CD8-positive, alpha-beta memory T cell (primary cell): ENCODE data around the gene ADCY5. TPM values are rescaled to one million over a fixed set of nuclear protein-coding genes. Genes with fewer than 3 reads are reported as not detected.
"Not testable (repeated sequence)": the region's sequence is repeated elsewhere in the genome, so short reads cannot be mapped to it uniquely, and the experiment has no call there.

Source experiments
- CTCF ChIA-PET: fragments of 350-600 bp; sonication (Branson Sonifier 250); formaldehyde crosslinking; loops from one replicate; lab custom pipeline; 2021; ENCODE audit warnings: antibody characterized with exemption; lab: Charles Lee
- POLR2A ChIA-PET: fragments of 350-600 bp; sonication (Branson Sonifier 250); formaldehyde crosslinking; loops from one replicate; lab custom pipeline; 2021; ENCODE audit warnings: antibody characterized with exemption; lab: Charles Lee
- DNase-seq, 5 donors: peaks; one replicate each; pipeline versions ENCODE4 v3.0.0 to v3.0.0-alpha.2; 2020 to 2022; ENCODE audit warnings: mixed read lengths in 1 of 5
- H3K27ac ChIP-seq: one replicate; pipeline ENCODE4 v1.7.0; 2013; ENCODE audit warnings: low read depth, mild to moderate bottlenecking, low read length, moderate library complexity
- H3K27me3 ChIP-seq: 2 replicates; pipeline ENCODE4 v1.7.0; 2013; ENCODE audit warnings: low read length, mild to moderate bottlenecking; ENCODE audit not compliant: insufficient read depth, poor library complexity, severe bottlenecking
- H3K36me3 ChIP-seq: 2 replicates; pipeline ENCODE4 v1.7.0; 2013; ENCODE audit warnings: mild to moderate bottlenecking, low read length, moderate library complexity; ENCODE audit not compliant: insufficient read depth
- H3K4me1 ChIP-seq: 2 replicates; pipeline ENCODE4 v1.7.0; 2013; ENCODE audit warnings: mild to moderate bottlenecking, low read length, moderate library complexity; ENCODE audit not compliant: insufficient read depth
- H3K4me3 ChIP-seq: 2 replicates; pipeline ENCODE4 v1.7.0; 2013; ENCODE audit warnings: mild to moderate bottlenecking, low read length
- H3K9me3 ChIP-seq: 2 replicates; pipeline ENCODE4 v1.7.0; 2013; ENCODE audit warnings: mild to moderate bottlenecking, low read length
- H3K27ac Mint-ChIP-seq, 8 donors: one replicate each; pipeline ENCODE4 v1.8.0; 2020 to 2021; ENCODE audit warnings: mixed read lengths in 8 of 8, mild to moderate bottlenecking in 6 of 8, inconsistent platforms in 3 of 8, moderate library complexity in 3 of 8
- H3K27me3 Mint-ChIP-seq, 2 donors: one replicate each; pipeline ENCODE4 v1.8.0; 2020 to 2021; ENCODE audit warnings: mixed read lengths in 2 of 2, mild to moderate bottlenecking in 1 of 2, moderate library complexity in 1 of 2
- H3K36me3 Mint-ChIP-seq, 3 donors: one replicate each; pipeline ENCODE4 v1.8.0; 2020 to 2021; ENCODE audit warnings: mixed read lengths in 3 of 3, inconsistent platforms in 1 of 3, mild to moderate bottlenecking in 1 of 3
- H3K4me1 Mint-ChIP-seq, 3 donors: one replicate each; pipeline ENCODE4 v1.8.0; 2020 to 2021; ENCODE audit warnings: mixed read lengths in 3 of 3, inconsistent platforms in 1 of 3, mild to moderate bottlenecking in 1 of 3
- H3K4me3 Mint-ChIP-seq, 7 donors: one replicate each; pipeline ENCODE4 v1.8.0; 2020 to 2021; ENCODE audit warnings: mixed read lengths in 7 of 7, mild to moderate bottlenecking in 6 of 7, moderate library complexity in 4 of 7, inconsistent platforms in 2 of 7
- H3K9me3 Mint-ChIP-seq, 5 donors: one replicate each; pipeline ENCODE4 v1.8.0; 2020 to 2022; ENCODE audit warnings: mixed read lengths in 5 of 5, mild to moderate bottlenecking in 3 of 5, moderate library complexity in 2 of 5, inconsistent platforms in 1 of 5
- polyA plus RNA-seq: library from polyadenylated mRNA; unstranded; fragments of 300-500 nt; fragmentation: Illumina TruSeq; gene quantifications from one replicate; pipeline ENCODE4 v1.2.3, GENCODE V29; 2021
- total RNA-seq, 2 experiments: library from RNA; stranded (reverse); gene quantifications; one replicate each; pipeline ENCODE4 v1.2.3, GENCODE V29; 2021

Gene ADCY5
- total and polyA plus RNA-seq, 3 experiments from 2014 or later: 0.02 to 0.16 TPM; not detected in 1

DNA sequence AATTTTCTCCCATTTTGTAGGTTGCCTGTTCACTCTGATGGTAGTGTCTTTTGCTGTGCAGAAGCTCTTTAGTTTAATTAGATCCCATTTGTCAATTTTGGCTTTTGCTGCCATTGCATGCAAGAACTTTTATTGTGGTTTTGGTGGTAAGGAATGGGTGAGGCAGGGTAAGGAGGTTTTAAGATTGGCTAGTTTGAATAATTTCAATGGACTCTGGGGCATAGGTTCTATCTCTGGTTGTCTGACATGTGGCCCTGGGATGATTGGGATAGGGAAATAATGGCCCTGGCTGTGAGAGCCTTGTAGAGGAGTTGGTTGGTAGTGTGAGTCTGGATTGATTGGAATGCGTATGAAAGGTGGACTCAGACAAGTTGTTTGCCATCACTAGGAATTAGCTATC lies 209.1 kb downstream of the ADCY5 start:
- Mint-ChIP-seq H3K27me3 (no peaks in the 10 kb centered on the region), H3K9me3 (no peaks in the 10 kb centered on the region), H3K4me1 (peaks cover 23 to 49% (median 31%) of the 10 kb centered on the region in 3 donors), H3K27ac (peak overlapping the region in 2 of 8 donors; percentile 17 to 47), H3K4me3 (no peak overlapping the region), H3K36me3 (peaks cover 32 to 55% (median 35%) of the 10 kb centered on the region in 3 donors)
- DNase-seq: no peak
- no peaks in the 10 kb centered on the region for H3K9me3 ChIP-seq
- ChIA-PET CTCF (no interaction called here), POLR2A (no interaction called here)
- H3K36me3 ChIP-seq: peaks cover 5% of the 10 kb centered on the region
- H3K4me1 ChIP-seq: no peaks in the 10 kb centered on the region
- no peak overlapping the region for H3K4me3 ChIP-seq
- H3K27ac ChIP-seq: no peak overlapping the region
- H3K27me3 ChIP-seq: no peaks in the 10 kb centered on the region

DNA sequence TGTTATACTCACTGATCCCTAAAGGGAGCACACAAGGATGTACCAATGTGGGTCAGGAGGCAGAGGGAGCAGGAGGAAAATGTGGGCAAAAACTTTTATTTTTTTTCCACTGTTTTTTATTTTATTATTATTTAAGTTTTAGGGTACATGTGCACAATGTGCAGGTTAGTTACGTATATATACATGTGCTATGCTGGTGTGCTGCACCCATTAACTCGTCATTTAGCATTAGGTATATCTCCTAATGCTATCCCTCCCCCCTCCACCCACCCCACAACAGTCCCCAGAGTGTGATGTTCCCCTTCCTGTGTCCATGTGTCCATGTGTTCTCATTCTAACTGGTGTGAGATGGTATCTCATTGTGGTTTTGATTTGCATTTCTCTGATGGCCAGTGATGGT lies 209.7 kb downstream of the ADCY5 start:
- H3K27ac ChIP-seq, H3K4me3 Mint-ChIP-seq, DNase-seq, H3K27me3 Mint-ChIP-seq, H3K36me3 ChIP-seq, H3K9me3 Mint-ChIP-seq, POLR2A ChIA-PET, H3K4me1 ChIP-seq, H3K27me3 ChIP-seq, H3K4me3 ChIP-seq, H3K9me3 ChIP-seq, CTCF ChIA-PET, H3K27ac Mint-ChIP-seq: not testable (repeated sequence)
- Mint-ChIP-seq H3K36me3 (peaks cover 32 to 55% (median 35%) of the 10 kb centered on the region in 3 donors), H3K4me1 (peaks cover 23 to 43% (median 31%) of the 10 kb centered on the region in 3 donors)

GRCh38 chr3:123236902-123237301 lies 212.0 kb downstream of the ADCY5 start:
- H3K36me3 Mint-ChIP-seq: peaks cover 35 to 56% (median 36%) of the 10 kb centered on the region in 3 donors
- peak overlapping the region in 1 of 8 donors; percentile 72 for H3K27ac Mint-ChIP-seq
- no peak overlapping the region for H3K27ac ChIP-seq
- no peaks in the 10 kb centered on the region for H3K27me3 ChIP-seq
- H3K9me3 Mint-ChIP-seq: no peaks in the 10 kb centered on the region
- CTCF ChIA-PET: no interaction called here
- H3K36me3 ChIP-seq: peaks cover 5% of the 10 kb centered on the region
- H3K4me1 ChIP-seq: no peaks in the 10 kb centered on the region
- POLR2A ChIA-PET: no interaction called here
- H3K4me3 ChIP-seq: no peak overlapping the region
- DNase-seq: no peak
- H3K4me1 Mint-ChIP-seq: peaks cover 14 to 23% (median 19%) of the 10 kb centered on the region in 3 donors
- H3K4me3 Mint-ChIP-seq: no peak overlapping the region
- H3K9me3 ChIP-seq: no peaks in the 10 kb centered on the region
- H3K27me3 Mint-ChIP-seq: no peaks in the 10 kb centered on the region

Other genes with a start within 250 kb of the ADCY5 start
- gene SEC22A, start 247.1 kb downstream of the ADCY5 start, total RNA-seq: 10 to 100 TPM; 19.3 to 21.6 TPM
- 12.7 TPM for gene SEC22A, start 247.1 kb downstream of the ADCY5 start, polyA plus RNA-seq
- gene HACD2, start 136.0 kb upstream of the ADCY5 start, total RNA-seq: 10 to 100 TPM; 33.0 to 33.3 TPM
- gene HACD2, start 136.0 kb upstream of the ADCY5 start, polyA plus RNA-seq: 25.9 TPM